Measurements from ENCODE around the gene SMAD6.

DNA sequence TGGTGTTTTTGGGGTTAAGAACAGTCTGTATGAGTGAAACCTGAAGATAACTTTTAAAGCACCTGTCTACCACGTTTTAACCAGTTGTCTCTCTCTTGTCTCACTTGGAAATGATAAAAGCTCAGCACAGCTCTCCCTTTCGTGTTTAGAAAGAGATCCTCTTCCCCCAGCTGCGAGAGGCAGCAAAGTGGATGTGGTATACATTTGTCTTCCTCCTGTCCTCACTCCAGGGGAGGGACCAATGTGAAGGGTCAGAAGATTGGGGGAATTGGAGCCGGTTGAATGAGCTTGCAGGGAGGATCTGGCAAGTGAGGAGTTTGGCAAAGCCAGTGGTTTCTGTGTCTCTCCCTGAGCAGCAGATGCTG lies 14.6 kb downstream of the SMAD6 start:
- TF ChIP-seq NBN (IDR thresholded peaks at IDR 0.05; ENCODE audit: low read depth) (no peak), ELF4 (CRISPR knock-in tag; IDR thresholded peaks at IDR 0.05) (no peak), EP300 (IDR thresholded peaks at IDR 0.05; ENCODE audit: low read length) (no peak), SMARCA5 (IDR thresholded peaks at IDR 0.05) (no peak), SREBF1 (IDR thresholded peaks at IDR 0.05; ENCODE audit: borderline replicate concordance, low read depth, low read length) (no peak), ZSCAN32 (CRISPR knock-in tag; IDR thresholded peaks at IDR 0.05) (no peak), CREM (IDR thresholded peaks at IDR 0.05; ENCODE audit: low read depth) (no peak), ZBTB1 (CRISPR knock-in tag; IDR thresholded peaks at IDR 0.05; ENCODE audit: borderline replicate concordance, low read depth) (no peak), ZKSCAN3 (CRISPR knock-in tag; IDR thresholded peaks at IDR 0.05) (no peak), SP1 (CRISPR knock-in tag; IDR thresholded peaks at IDR 0.05) (no peak), SMAD3 (CRISPR knock-in tag; conservative IDR thresholded peaks at IDR 0.05) (no peak), BRD4 (IDR thresholded peaks at IDR 0.05) (no peak)
- TF ChIP-seq, protein P1, sequence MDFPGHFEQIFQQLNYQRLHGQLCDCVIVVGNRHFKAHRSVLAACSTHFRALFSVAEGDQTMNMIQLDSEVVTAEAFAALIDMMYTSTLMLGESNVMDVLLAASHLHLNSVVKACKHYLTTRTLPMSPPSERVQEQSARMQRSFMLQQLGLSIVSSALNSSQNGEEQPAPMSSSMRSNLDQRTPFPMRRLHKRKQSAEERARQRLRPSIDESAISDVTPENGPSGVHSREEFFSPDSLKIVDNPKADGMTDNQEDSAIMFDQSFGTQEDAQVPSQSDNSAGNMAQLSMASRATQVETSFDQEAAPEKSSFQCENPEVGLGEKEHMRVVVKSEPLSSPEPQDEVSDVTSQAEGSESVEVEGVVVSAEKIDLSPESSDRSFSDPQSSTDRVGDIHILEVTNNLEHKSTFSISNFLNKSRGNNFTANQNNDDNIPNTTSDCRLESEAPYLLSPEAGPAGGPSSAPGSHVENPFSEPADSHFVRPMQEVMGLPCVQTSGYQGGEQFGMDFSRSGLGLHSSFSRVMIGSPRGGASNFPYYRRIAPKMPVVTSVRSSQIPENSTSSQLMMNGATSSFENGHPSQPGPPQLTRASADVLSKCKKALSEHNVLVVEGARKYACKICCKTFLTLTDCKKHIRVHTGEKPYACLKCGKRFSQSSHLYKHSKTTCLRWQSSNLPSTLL (IDR thresholded peaks at IDR 0.05), result no peak
- TF ChIP-seq, protein P2, sequence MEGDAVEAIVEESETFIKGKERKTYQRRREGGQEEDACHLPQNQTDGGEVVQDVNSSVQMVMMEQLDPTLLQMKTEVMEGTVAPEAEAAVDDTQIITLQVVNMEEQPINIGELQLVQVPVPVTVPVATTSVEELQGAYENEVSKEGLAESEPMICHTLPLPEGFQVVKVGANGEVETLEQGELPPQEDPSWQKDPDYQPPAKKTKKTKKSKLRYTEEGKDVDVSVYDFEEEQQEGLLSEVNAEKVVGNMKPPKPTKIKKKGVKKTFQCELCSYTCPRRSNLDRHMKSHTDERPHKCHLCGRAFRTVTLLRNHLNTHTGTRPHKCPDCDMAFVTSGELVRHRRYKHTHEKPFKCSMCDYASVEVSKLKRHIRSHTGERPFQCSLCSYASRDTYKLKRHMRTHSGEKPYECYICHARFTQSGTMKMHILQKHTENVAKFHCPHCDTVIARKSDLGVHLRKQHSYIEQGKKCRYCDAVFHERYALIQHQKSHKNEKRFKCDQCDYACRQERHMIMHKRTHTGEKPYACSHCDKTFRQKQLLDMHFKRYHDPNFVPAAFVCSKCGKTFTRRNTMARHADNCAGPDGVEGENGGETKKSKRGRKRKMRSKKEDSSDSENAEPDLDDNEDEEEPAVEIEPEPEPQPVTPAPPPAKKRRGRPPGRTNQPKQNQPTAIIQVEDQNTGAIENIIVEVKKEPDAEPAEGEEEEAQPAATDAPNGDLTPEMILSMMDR (IDR thresholded peaks at IDR 0.05 in 2 of 3, conservative IDR thresholded peaks at IDR 0.05 in 1 of 3; ENCODE audit: insufficient read depth in 2 of 3, low read depth in 1 of 3, low read length in 3 of 3), result no peak

Measured in K562 (cell line).